HCT116 (cell line): Measurements from ENCODE around the gene RNU1-4. TPM values are rescaled to one million over a fixed set of nuclear protein-coding genes. Genes with fewer than 3 reads are reported as not detected.
"Not testable (repeated sequence)": the region's sequence is repeated elsewhere in the genome, so short reads cannot be mapped to it uniquely, and the experiment has no call there.

Experiments
- ATAC-seq: fragments of 200-7000 bp; cut with Tn5 transposase; 2 replicates; pipeline ENCODE4 v1.9.1; 2020; ENCODE audit warnings: mild to moderate bottlenecking, moderate library complexity
- BruUV-seq: library from RNA; stranded (reverse); fragments of 400-500 nt; replicated peaks from 2 replicates; lab custom pipeline; 2021; lab: Mats Ljungman, UMichigan
- CTCF ChIA-PET: fragments of 300-600 bp; sonication (Branson Sonifier 250); formaldehyde crosslinking; loops from one replicate; lab custom pipeline; 2021; ENCODE audit warnings: antibody characterized with exemption; lab: Charles Lee
- POLR2A ChIA-PET: fragments of 300-600, 350-600 bp; sonication (Branson Sonifier 250); formaldehyde crosslinking; loops from one replicate; lab custom pipeline; 2021; ENCODE audit warnings: antibody characterized with exemption; lab: Charles Lee
- RAD21 ChIA-PET, 2 experiments: fragments of 300-600 bp; sonication (Branson Sonifier 250); formaldehyde crosslinking; loops; one replicate each; lab custom pipeline; 2023; ENCODE audit warnings: low total read pairs in 2 of 2; ENCODE audit not compliant: uncharacterized antibody in 2 of 2, unreplicated experiment in 2 of 2, low non-redundant PET in 1 of 2; lab: Charles Lee
- DNase-seq: peaks from one replicate; pipeline ENCODE4 v3.0.0-alpha.2; 2010; ENCODE audit warnings: low read depth, low spot score
- H2AFZ ChIP-seq: fragments of 200-600 bp; shearing (Covaris generic), sonication (generic); 2 replicates; pipeline ENCODE4 v1.6.1; 2017; ENCODE audit warnings: low read depth, mixed run types, mixed read lengths, antibody characterized with exemption, low read length; ENCODE audit not compliant: poor library complexity, severe bottlenecking
- H3K27ac ChIP-seq: 2 replicates; pipeline ENCODE4 v1.5.1; 2012; ENCODE audit warnings: low read depth, low read length
- H3K27me3 ChIP-seq: fragments of 200-600 bp; sonication (generic); 2 replicates; pipeline ENCODE4 v1.6.1; 2016; ENCODE audit warnings: mixed run types, low read length, mixed read lengths; ENCODE audit not compliant: insufficient read depth
- H3K36me3 ChIP-seq, 2 experiments: fragments of 200-500 bp in 1 of 2; fragments of 200-600 bp in 1 of 2; sonication (Bioruptor generic) in 1 of 2; sonication (generic) in 1 of 2; 2 replicates each; pipeline versions ENCODE4 v1.5.1 to v1.6.1; 2014 to 2016; ENCODE audit warnings: low read length in 2 of 2, inconsistent platforms in 1 of 2, mixed read lengths in 1 of 2, mixed run types in 1 of 2; ENCODE audit not compliant: insufficient read depth in 2 of 2, control insufficient read depth in 1 of 2
- H3K4me1 ChIP-seq, 2 experiments: fragments of 200-600 bp in 1 of 2; sonication (generic) in 1 of 2; 2 replicates each; pipeline versions ENCODE4 v1.5.1 to v1.6.1; 2012 to 2017; ENCODE audit warnings: low read length in 2 of 2, inconsistent platforms in 1 of 2, mild to moderate bottlenecking in 1 of 2, mixed read lengths in 1 of 2, mixed run types in 1 of 2, moderate library complexity in 1 of 2; ENCODE audit not compliant: insufficient read depth in 2 of 2, control insufficient read depth in 1 of 2
- H3K4me2 ChIP-seq: fragments of 200-600 bp; sonication (generic); 2 replicates; pipeline ENCODE4 v1.6.1; 2017; ENCODE audit warnings: mixed run types, low read length, mixed read lengths
- H3K4me3 ChIP-seq, 2 experiments: fragments of 200-600 bp in 1 of 2; sonication (generic) in 1 of 2; replicated peaks in 1 of 2; 2 replicates each; pipeline ENCODE4 v1.5.1; 2011 to 2016; ENCODE audit warnings: low read length in 2 of 2, control low read depth in 1 of 2, low read depth in 1 of 2, mild to moderate bottlenecking in 1 of 2, mixed read lengths in 1 of 2, mixed run types in 1 of 2
- H3K79me2 ChIP-seq: fragments of 200-600 bp; sonication (generic); 2 replicates; pipeline ENCODE4 v1.6.1; 2017; ENCODE audit warnings: mild to moderate bottlenecking, mixed run types, low read length, moderate library complexity, mixed read lengths; ENCODE audit not compliant: insufficient read depth
- H3K9ac ChIP-seq: fragments of 200-600 bp; sonication (generic); 2 replicates; pipeline ENCODE4 v1.6.1; 2016; ENCODE audit warnings: low read length, mixed read lengths
- H3K9me2 ChIP-seq: fragments of 200-600 bp; sonication (generic), shearing (Covaris generic); 2 replicates; pipeline ENCODE4 v1.6.1; 2017; ENCODE audit warnings: mixed run types, mild to moderate bottlenecking, moderate library complexity; ENCODE audit not compliant: insufficient read depth
- H3K9me3 ChIP-seq, 2 experiments: fragments of 200-500 bp in 1 of 2; fragments of 200-600 bp in 1 of 2; sonication (Bioruptor generic) in 1 of 2; sonication (generic) in 1 of 2; 2 replicates each; pipeline ENCODE4 v1.6.1; 2014 to 2017; ENCODE audit warnings: low read length in 2 of 2, mixed read lengths in 2 of 2, inconsistent platforms in 1 of 2, low read depth in 1 of 2, mild to moderate bottlenecking in 1 of 2, mixed run types in 1 of 2, moderate library complexity in 1 of 2; ENCODE audit not compliant: control insufficient read depth in 1 of 2, insufficient read depth in 1 of 2
- H4K20me1 ChIP-seq: fragments of 200-600 bp; sonication (generic), shearing (Covaris generic); 2 replicates; pipeline ENCODE4 v1.6.1; 2017; ENCODE audit warnings: mixed run types, mild to moderate bottlenecking, moderate library complexity; ENCODE audit not compliant: insufficient read depth
- CEBPB ChIP-seq: IDR thresholded peaks from 2 replicates; pipeline ENCODE4 v1.6.1; 2012; ENCODE audit warnings: low read depth
- EGR1 ChIP-seq: IDR thresholded peaks from 2 replicates; pipeline ENCODE4 v1.6.1; 2012; ENCODE audit warnings: low read depth
- FOSL1 ChIP-seq: IDR thresholded peaks from 2 replicates; pipeline ENCODE4 v1.6.1; 2012; ENCODE audit warnings: low read depth
- POLR2AphosphoS5 ChIP-seq: IDR thresholded peaks from 2 replicates; pipeline ENCODE4 v1.6.1; 2011; ENCODE audit warnings: mild to moderate bottlenecking, low read depth, low read length, moderate library complexity
- TCF7L2 ChIP-seq: IDR thresholded peaks from 2 replicates; pipeline ENCODE4 v1.7.0; 2011; ENCODE audit warnings: borderline replicate concordance, inconsistent platforms; ENCODE audit not compliant: insufficient read depth, insufficient read length; ENCODE audit errors: extremely low read depth
- YY1 ChIP-seq: IDR thresholded peaks from 2 replicates; pipeline ENCODE4 v1.6.1; 2011; ENCODE audit warnings: low read length, low read depth, moderate library complexity, mild to moderate bottlenecking; ENCODE audit not compliant: insufficient replicate concordance; ENCODE audit errors: extremely low read depth
- ZBTB33 ChIP-seq: IDR thresholded peaks from 2 replicates; pipeline ENCODE4 v1.6.1; 2011; ENCODE audit warnings: mild to moderate bottlenecking, low read length, moderate library complexity; ENCODE audit not compliant: insufficient replicate concordance; ENCODE audit errors: extremely low read depth
- ZFX ChIP-seq: fragments of 450-650 bp; IDR thresholded peaks from 2 replicates; pipeline ENCODE4 v1.6.1; 2017
- intact Hi-C: fragments of 100-400 bp; cut with micrococcal nuclease; formaldehyde crosslinking; loops from 2 replicates; pipeline ENCODE4 v1.10.0; 2022
- total RNA-seq: library from RNA; stranded (reverse); gene quantifications from one replicate; pipeline ENCODE4 v1.2.1, GENCODE V29; 2021; ENCODE audit not compliant: unreplicated experiment

RNU1-4 gene
- total RNA-seq, 1 experiment from 2014 or later = 1,685 TPM

- POLR2A ChIA-PET = interaction anchor here (0.6 to 1.6 kb wide), 7 partner anchors 9 to 214 kb away, joined by 3 to 11 read pairs (median 6); partner anchors contain the start of gene RNU1-1
- TSS peak; percentile 99 for BruUV-seq
- Histone ChIP-seq H4K20me1 (no peaks in the 10 kb centered on the region), H3K36me3 (no peaks in the 10 kb centered on the region), H3K9me3 (no peaks in the 10 kb centered on the region), H3K4me1 (peaks cover 7 to 19% of the 10 kb centered on the region in 2 experiments; a peak in 3 of 4 replicates), H3K27me3 (no peaks in the 10 kb centered on the region), H3K4me2 (peak overlapping the region; percentile 54), H3K9ac (peak overlapping the region; percentile 28), H3K9me2 (no peaks in the 10 kb centered on the region), H2AFZ (peak overlapping the region; percentile 50), H3K27ac (peak overlapping the region; percentile 58), H3K4me3 (peak overlapping the region; percentile 21 to 29), H3K79me2 (no peaks in the 10 kb centered on the region)
- intact Hi-C loops = no loop called here
- CTCF ChIA-PET = interaction anchor here (1.2 to 1.6 kb wide), 4 partner anchors 18 to 107 kb away, joined by 5 to 14 read pairs (median 6); no protein-coding TSS in a partner anchor
- DNase-seq (peak; percentile 100), ATAC-seq (peak; percentile 96)
- RAD21 ChIA-PET = interaction anchor here in 1 of 2 experiments (1.0 kb wide), 1 partner anchor 26 kb away, joined by 3 read pairs; no protein-coding TSS in a partner anchor
- TF ChIP-seq FOSL1 (no peak), ZBTB33 (peak; percentile 76), TCF7L2 (peak; percentile 90), ZFX (no peak), CEBPB (no peak), POLR2AphosphoS5 (peak; percentile 39; the same call in 1 of the 2 replicates), YY1 (peak; percentile 84), EGR1 (no peak)
Observed at GRCh38 chr1:16727190-16728111, 12.9 kb upstream of the RNU1-4 start.

GRCh38 chr1:16728243-16728949 lies 11.9 kb upstream of the RNU1-4 start:
- Histone ChIP-seq H3K4me1 (peaks cover 7 to 19% of the 10 kb centered on the region in 2 experiments; a peak in 3 of 4 replicates), H3K9ac (peak overlapping the region; percentile 28), H3K4me2 (peak overlapping the region; percentile 54), H2AFZ (peak overlapping the region; percentile 32), H3K27ac (peak overlapping the region; percentile 58), H3K4me3 (peak overlapping the region; percentile 8 to 29; a peak in 3 of 4 replicates)
- H4K20me1 ChIP-seq, BruUV-seq, H3K9me3 ChIP-seq, H3K9me2 ChIP-seq, intact Hi-C loops, RAD21 ChIA-PET, ATAC-seq, H3K27me3 ChIP-seq, H3K79me2 ChIP-seq, H3K36me3 ChIP-seq, DNase-seq: not testable (repeated sequence)
- ChIA-PET POLR2A (interaction anchor here (1.3 to 1.6 kb wide), 2 partner anchors 27 to 215 kb away, joined by 6 to 11 read pairs; partner anchors contain the start of gene RNU1-1), CTCF (interaction anchor here (1.2 to 1.6 kb wide), 3 partner anchors 19 to 108 kb away, joined by 5 to 6 read pairs (median 6); no protein-coding TSS in a partner anchor)
